ENCODE measurements around the gene ELOVL3.

GRCh38 chr10:102196893-102197292, 29.2 kb upstream of the ELOVL3 start:
- TF ChIP-seq REST (IDR thresholded peaks at IDR 0.05; ENCODE audit: low read depth, low read length) (no peak), CTCF (IDR thresholded peaks at IDR 0.05 in 2 of 3, conservative IDR thresholded peaks at IDR 0.05 in 1 of 3; ENCODE audit: control insufficient read depth in 2 of 3, extremely low read depth in 1 of 3, insufficient read depth in 1 of 3, low read depth in 3 of 3, low read length in 3 of 3) (no peak), PKNOX1 (IDR thresholded peaks at IDR 0.05) (no peak), POLR2A (IDR thresholded peaks at IDR 0.05; ENCODE audit: low read depth, low read length) (no peak), YY1 (IDR thresholded peaks at IDR 0.05; ENCODE audit: low read depth, low read length) (no peak), HSF1 (IDR thresholded peaks at IDR 0.05; ENCODE audit: low read depth, low read length) (no peak), NBN (IDR thresholded peaks at IDR 0.05) (no peak), POLR2AphosphoS5 (IDR thresholded peaks at IDR 0.05; ENCODE audit: low read length) (no peak), FOXM1 (IDR thresholded peaks at IDR 0.05; ENCODE audit: low read depth, low read length) (no peak; the same call in 1 of the 2 replicates), RAD21 (IDR thresholded peaks at IDR 0.05; ENCODE audit: insufficient read depth, low read depth, low read length) (no peak), BHLHE40 (IDR thresholded peaks at IDR 0.05; ENCODE audit: borderline replicate concordance in 1 of 2, low read depth in 2 of 2, low read length in 1 of 2) (no peak), STAT3 (IDR thresholded peaks at IDR 0.05; ENCODE audit: low read depth, low read length) (no peak), TCF7 (IDR thresholded peaks at IDR 0.05; ENCODE audit: borderline replicate concordance) (no peak), RELA (IDR thresholded peaks at IDR 0.05; ENCODE audit: borderline replicate concordance, partially characterized antibody) (no peak)
